Smooth muscle cell (in vitro differentiated cells): Measurements from ENCODE around the gene RAD51B. TPM values are rescaled to one million over a fixed set of nuclear protein-coding genes. Genes with fewer than 3 reads are reported as not detected.

Source experiments
- DNase-seq: peaks from one replicate; lab custom pipeline; 2025; ENCODE audit not compliant: unreplicated experiment; lab: John Stamatoyannopoulos, UW
- H2AFZ ChIP-seq: fragments of 200-600 bp; sonication (generic); 2 replicates; pipeline ENCODE4 v1.6.0; 2016; ENCODE audit warnings: antibody characterized with exemption, low read depth, mild to moderate bottlenecking
- H3F3A ChIP-seq: fragments of 200-600 bp; sonication (generic); 2 replicates; pipeline ENCODE4 v1.6.0; 2017; ENCODE audit warnings: antibody characterized with exemption, low read depth
- H3K27ac ChIP-seq: fragments of 200-600 bp; sonication (generic); 2 replicates; pipeline ENCODE4 v1.5.1; 2016; ENCODE audit warnings: low read depth, mild to moderate bottlenecking
- H3K27me3 ChIP-seq: fragments of 200-600 bp; sonication (generic); 2 replicates; pipeline ENCODE4 v1.6.1; 2016; ENCODE audit warnings: low read depth, mild to moderate bottlenecking
- H3K36me3 ChIP-seq: fragments of 200-600 bp; sonication (generic); 2 replicates; pipeline ENCODE4 v1.5.1; 2016; ENCODE audit warnings: low read depth
- H3K4me1 ChIP-seq: fragments of 200-600 bp; sonication (generic); 2 replicates; pipeline ENCODE4 v1.5.1; 2016; ENCODE audit warnings: low read depth
- H3K4me2 ChIP-seq: fragments of 200-600 bp; sonication (generic); 2 replicates; pipeline ENCODE4 v1.6.0; 2016; ENCODE audit warnings: mild to moderate bottlenecking
- H3K4me3 ChIP-seq: fragments of 200-600 bp; sonication (generic); 2 replicates; pipeline ENCODE4 v1.5.1; 2016; ENCODE audit warnings: mild to moderate bottlenecking
- H3K79me2 ChIP-seq: fragments of 200-600 bp; sonication (generic); 2 replicates; pipeline ENCODE4 v1.6.0; 2016; ENCODE audit warnings: low read depth, mild to moderate bottlenecking
- H3K9ac ChIP-seq: fragments of 200-600 bp; sonication (generic); 2 replicates; pipeline ENCODE4 v1.6.0; 2016; ENCODE audit warnings: low read depth
- H3K9me3 ChIP-seq: fragments of 200-600 bp; sonication (generic); replicated peaks from 2 replicates; pipeline ENCODE4 v1.5.1; 2016; ENCODE audit warnings: low read depth
- H4K20me1 ChIP-seq: fragments of 200-600 bp; sonication (generic); 2 replicates; pipeline ENCODE4 v1.6.0; 2016; ENCODE audit warnings: low read depth
- CTCF ChIP-seq: fragments of 200-600 bp; sonication (generic); IDR thresholded peaks from 2 replicates; pipeline ENCODE4 v1.5.1; 2017; ENCODE audit warnings: borderline replicate concordance, mild to moderate bottlenecking, antibody characterized with exemption; ENCODE audit not compliant: insufficient read depth, poor library complexity, severe bottlenecking
- WGBS: methylation state at CpG from one replicate; pipeline ENCODE4 v1.1.7; 2016; ENCODE audit warnings: low lambda C conversion rate; 5-methylcytosine and 5-hydroxymethylcytosine counted together
- polyA plus RNA-seq: library from polyadenylated mRNA; unstranded; fragments of >200 nt; fragmentation: Nextera tagmentation; extraction: Ambion mirVana; gene quantifications from 2 replicates; pipeline ENCODE4 v1.2.1, GENCODE V29; 2016
- total RNA-seq: library from RNA; depleted of rRNA; stranded (reverse); fragments of >200 nt; gene quantifications from 2 replicates; pipeline ENCODE4 v1.2.3, GENCODE V29; 2014

Gene RAD51B
- total and polyA plus RNA-seq, 2 experiments from 2014 or later: 4.6 to 5.3 TPM

- Histone ChIP-seq H2AFZ (no peak overlapping the region), H3K27ac (peak overlapping the region; percentile 34), H4K20me1 (no peaks in the 10 kb centered on the region), H3K36me3 (no peaks in the 10 kb centered on the region), H3K79me2 (no peaks in the 10 kb centered on the region), H3K9ac (no peak overlapping the region), H3K4me1 (peaks cover 52% of the 10 kb centered on the region), H3K9me3 (no peaks in the 10 kb centered on the region), H3F3A (no peaks in the 10 kb centered on the region), H3K27me3 (no peaks in the 10 kb centered on the region), H3K4me3 (no peak overlapping the region), H3K4me2 (peak overlapping the region; percentile 20)
- 41% methylated on average over 10 of the region's 10 CpGs for WGBS
- TF ChIP-seq CTCF: no peak
- no peak for DNase-seq
Measured at GRCh38 chr14:68476212-68477109, 656.9 kb downstream of the RAD51B start.

GRCh38 chr14:68477110-68477455 is 657.5 kb downstream of the RAD51B start:
- Histone ChIP-seq H3K9ac (no peak overlapping the region), H3K79me2 (no peaks in the 10 kb centered on the region), H3K9me3 (no peaks in the 10 kb centered on the region), H3K4me3 (no peak overlapping the region), H4K20me1 (no peaks in the 10 kb centered on the region), H3F3A (no peaks in the 10 kb centered on the region), H3K36me3 (no peaks in the 10 kb centered on the region), H3K27me3 (no peaks in the 10 kb centered on the region), H3K4me1 (peaks cover 47% of the 10 kb centered on the region), H3K4me2 (peak overlapping the region; percentile 20), H3K27ac (peak overlapping the region; percentile 34), H2AFZ (no peak overlapping the region)
- 94% methylated on average over 4 of the region's 4 CpGs for WGBS
- DNase-seq: no peak
- TF ChIP-seq CTCF: no peak

GRCh38 chr14:68477461-68478085 is 658.0 kb downstream of the RAD51B start:
- no peak for TF ChIP-seq CTCF

More at GRCh38 chr14:68477461-68478085, 658.0 kb downstream of the RAD51B start:
- Histone ChIP-seq H3K4me1 (peaks cover 42% of the 10 kb centered on the region), H3K27me3 (no peaks in the 10 kb centered on the region), H3K36me3 (no peaks in the 10 kb centered on the region), H3K27ac (peak overlapping the region; percentile 34), H3K4me3 (no peak overlapping the region), H3K9me3 (no peaks in the 10 kb centered on the region), H3K79me2 (no peaks in the 10 kb centered on the region), H3F3A (no peaks in the 10 kb centered on the region), H2AFZ (no peak overlapping the region), H4K20me1 (no peaks in the 10 kb centered on the region), H3K9ac (no peak overlapping the region), H3K4me2 (no peak overlapping the region)
- 87% methylated on average over 8 of the region's 8 CpGs for WGBS
- DNase-seq: no peak
